GM19193 (cell line): Measurements from ENCODE around the gene TK2.

Experiments used
- POLR2A ChIP-seq: IDR thresholded peaks from 4 replicates; pipeline ENCODE4 v1.6.1; 2011; ENCODE audit not compliant: insufficient read depth, insufficient read length; ENCODE audit errors: extremely low read depth

Gene TK2

DNA sequence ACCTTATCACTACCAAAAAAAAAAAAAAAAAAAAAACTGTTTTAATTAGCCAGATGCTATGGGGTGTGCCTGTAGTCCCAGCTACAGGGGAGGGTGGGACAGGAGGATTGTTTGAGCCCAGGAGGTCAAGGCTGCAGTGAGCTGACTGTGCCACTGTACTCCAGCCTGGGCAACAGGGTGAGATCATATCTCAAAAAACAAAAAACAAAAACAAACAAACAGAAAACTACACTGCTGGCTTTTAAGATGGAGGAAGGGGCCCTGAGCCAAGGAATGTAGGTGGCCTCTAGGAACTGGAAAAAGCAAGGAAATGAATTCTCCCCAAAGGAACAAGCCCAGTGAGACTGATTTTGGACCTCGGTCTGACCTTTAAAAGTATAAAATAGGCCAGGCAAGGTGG lies 61.4 kb downstream of the TK2 start:
- TF ChIP-seq POLR2A, result no peak

DNA sequence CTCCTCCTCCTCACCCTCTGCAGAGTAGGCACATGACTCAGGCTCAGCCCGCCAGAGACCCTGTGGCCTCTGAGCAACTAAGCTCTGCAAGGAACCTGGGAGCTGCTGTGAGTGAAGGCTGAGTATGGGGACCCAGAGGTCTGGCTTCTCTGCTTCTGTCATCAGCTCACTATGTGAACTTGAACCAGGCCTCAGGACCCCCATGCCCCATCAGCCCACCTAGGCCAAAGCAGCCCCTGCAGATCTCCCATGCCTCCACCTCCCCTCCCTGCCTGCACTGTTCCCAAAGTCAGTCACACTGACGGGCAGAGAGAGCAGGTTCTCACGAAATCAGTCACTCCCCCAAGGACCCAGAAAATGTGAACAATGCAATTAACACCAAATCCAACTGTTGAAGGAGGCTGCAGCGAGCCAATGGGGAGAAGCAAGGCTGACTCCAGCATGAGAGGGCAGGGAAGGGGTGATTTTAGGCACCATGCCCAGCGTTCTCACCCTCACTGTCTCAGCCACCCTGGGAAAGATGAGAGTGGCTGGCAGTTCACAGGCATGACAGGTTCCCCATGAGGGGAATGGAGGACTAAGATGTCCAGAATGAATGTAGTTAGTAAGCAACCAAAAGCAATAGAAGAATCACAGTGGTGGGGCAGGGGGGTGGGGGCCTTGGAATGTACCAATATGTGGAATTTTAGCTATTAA lies 62.2 kb downstream of the TK2 start:
- TF ChIP-seq POLR2A, result no peak

DNA sequence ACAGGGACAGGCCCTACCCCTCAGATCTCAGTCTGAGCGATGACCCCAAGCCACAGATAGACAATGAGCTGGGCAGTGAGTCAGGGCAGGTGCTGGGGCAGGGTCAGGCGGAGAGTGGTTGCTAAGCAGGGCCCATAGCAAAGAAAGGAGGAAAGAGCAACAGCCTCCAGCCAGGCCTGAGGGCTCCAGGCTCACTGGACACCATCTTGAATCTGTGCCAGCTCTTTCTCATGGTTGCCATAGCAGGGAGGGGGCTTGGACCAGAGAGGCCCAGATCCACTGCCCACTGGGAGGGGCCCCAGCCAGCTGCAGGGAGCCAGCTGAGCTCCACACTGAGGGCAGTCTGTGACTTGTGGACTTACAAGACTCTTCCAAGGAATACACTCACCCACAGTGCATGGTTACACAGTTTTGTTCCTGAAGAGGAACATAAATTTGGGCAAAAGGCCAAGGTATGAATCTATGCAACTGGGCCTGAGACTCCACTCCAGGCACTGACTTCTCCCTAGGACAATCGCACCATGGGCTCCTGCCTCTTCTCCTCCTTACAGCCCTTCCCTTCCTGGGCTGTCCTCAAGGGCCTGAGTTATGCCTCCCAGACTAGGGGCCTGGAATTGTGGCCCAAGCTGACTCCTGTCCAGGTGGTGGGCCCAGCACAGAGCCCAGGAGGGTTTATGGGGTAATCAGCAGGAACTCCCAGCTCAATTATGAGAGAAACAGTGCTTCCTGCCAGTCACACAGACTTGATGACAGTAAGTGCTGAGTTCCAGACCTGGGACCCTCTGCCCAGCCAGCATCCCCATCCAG lies 62.9 kb downstream of the TK2 start:
- no peak for TF ChIP-seq POLR2A

DNA sequence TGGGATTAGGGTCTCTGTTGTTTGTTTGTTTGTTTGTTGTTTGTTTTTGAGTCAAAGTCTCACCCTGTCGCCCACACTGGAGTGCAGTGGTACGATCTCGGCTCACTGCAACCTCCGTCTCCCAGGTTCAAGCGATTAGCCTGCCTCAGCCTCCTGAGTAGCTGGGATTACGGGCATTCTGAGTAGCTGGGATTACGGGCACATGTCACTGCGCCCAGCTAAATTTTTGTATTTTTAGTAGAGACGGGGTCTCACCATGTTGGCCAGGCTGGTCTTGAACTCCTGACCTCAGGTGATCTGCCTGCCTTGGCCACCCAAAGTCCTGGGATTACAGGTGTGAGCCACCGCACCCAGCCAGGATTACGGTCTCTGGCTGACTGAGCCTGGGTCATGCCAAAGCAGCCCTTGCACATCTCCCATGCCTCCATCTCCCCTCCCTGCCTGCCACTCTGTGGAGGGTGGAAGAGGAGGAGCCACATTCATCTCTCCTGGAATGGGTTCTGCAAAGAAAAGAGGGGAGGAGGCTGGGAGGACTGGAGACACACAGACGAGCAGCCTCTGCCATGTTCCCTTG lies 63.6 kb downstream of the TK2 start:
- no peak for TF ChIP-seq POLR2A

DNA sequence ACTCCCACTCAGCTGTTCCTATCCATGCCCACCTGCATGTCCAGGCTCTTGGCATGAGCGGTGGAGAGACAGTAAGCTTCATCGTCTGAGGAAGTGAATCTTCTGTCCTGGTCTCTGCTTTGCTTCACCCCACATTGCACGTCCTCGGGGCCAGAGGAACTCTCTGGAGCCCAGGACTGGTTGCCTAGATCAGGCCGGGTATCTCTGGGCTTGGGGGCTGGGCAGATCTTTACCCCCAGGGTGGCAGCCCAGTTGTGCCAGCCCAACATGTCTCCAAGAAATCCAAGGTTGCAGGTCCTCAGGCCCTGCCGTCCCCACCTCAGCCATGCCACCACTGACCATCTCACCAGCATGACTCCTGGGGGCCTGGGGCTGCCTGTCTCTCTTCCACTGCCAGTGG lies 64.5 kb downstream of the TK2 start:
- no peak for TF ChIP-seq POLR2A

DNA sequence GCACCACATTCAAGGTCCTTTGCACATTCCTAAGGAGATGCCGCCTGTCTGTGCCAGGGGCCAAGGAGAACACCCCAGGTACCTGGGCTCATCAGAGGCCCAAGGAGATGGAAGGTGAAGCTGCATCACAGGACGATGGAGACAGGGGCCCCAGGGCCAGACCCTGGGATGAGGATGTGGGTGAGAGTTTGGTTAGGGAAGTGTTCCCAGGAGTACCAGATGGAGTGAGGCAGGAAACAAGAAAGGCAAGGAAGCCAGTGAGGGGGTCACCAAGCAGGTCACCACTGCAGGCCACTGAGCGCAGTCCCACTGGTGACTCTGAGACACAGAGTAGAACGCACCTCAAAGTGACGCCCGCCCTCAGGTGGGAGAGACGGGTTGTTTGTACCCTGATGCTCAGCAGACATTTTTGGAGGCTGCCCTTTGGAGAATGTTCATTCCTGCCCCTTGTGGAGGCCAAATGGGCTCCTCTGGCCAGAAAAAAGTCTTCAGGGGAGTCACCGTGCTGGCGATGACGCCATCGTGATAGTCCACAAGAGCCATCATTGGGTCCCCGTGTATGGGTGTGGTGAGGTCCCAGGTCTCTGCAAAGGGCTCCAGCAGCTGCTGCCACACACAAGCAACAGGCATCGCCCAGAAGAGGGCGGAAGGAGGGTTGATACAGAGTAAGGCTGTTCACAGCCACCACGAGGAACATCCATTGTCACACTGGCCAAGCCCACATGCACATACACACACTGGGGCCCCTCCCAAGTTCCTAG lies 65.3 kb downstream of the TK2 start:
- no peak for TF ChIP-seq POLR2A

DNA sequence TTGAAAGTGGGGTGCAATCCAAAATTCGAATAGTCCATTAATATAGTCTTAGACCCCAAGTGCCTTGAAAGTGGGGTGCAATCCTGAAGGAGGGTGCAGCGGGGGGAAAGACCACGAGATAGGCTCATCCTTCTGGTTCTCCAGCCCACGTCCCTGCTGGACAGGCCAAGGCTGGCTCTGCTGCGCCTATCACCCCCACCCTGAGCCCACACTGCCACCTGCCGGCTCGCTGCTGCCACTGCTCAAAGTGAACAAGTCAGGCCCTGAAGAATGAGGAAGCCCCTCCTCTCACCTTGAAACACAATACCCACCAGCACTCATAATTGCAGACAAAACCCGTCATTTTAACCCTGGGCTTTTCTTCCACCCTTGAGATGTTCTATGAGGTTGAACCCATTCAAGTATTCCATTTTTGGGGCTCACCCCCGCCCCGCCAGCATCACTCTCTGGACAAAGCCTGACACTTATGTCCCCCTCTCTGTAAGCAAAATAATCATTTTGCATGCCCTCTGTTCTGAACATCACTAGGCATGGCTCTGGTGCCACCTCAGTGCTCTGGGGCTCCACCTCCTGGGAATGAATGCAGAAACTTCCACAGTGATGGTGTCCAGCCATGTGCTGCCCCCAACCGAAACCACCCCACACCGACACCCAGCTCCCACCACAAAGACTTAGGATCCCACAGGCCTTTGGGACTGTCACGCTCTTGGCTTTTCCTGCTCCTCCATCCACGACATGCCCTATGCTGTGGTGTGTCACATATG lies 66.1 kb downstream of the TK2 start:
- TF ChIP-seq POLR2A, result no peak

DNA sequence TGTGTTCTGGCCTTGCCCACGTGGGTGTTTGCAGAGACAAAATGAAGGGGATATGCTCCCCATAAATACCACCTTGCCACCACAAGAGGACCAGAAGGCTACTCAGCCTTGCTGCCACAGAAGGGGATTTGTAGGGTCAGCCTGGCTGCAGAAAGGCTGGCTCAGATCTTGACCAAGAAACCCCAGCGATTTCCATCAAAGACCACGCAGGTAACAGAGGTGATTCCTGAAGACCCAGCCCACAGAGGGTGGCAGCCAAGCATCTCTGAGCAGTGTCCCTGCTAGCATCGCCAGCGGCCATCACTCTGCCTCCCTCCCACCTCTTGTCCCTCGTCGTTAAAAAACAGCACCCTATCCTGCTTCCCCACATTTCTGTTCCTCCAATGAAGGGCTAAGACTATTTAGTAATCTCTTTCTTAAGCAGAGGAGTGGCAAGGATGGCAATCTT lies 68.0 kb downstream of the TK2 start:
- TF ChIP-seq POLR2A, result no peak

DNA sequence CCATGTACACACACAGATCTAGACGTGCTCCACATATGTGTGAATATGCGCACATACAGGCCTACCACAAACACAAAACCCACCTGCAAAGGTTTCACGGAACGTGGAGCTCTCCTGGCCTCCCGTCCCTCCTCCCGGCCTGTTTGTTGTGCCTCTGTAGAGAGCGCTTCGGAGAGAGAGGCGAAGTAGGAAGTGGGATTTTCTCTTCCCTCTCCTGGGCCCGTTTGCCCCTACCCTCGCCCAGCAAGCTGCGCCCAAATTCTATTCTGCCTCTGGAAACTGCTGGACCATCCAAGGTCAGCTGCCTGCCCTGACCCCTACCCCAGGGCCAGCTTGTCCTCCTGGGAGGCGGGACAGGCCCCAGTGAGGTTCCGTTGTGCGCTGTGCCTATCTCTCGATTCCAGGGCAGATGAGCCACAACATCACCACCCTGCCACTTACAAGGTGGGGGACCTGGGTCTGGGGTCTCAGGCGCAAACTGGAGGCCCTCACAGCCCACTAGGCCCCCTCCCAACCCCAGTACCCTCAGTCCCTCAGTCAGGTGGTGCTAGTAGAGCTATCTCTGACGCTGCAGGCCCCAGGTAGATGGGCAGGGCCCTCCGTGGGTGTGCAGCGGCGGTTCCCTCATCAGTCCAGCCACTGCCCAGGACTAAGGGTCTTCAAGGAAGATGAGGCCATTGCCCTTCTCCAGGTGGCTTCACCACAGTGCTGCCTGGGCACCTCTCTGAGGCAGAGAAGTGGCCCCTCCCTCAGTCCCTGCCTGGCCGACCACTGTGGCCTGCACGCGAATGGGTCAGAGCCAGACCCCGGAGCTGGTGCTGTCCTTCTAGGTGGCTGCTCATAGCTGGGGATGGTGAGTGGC lies 68.6 kb downstream of the TK2 start:
- TF ChIP-seq POLR2A, result no peak

DNA sequence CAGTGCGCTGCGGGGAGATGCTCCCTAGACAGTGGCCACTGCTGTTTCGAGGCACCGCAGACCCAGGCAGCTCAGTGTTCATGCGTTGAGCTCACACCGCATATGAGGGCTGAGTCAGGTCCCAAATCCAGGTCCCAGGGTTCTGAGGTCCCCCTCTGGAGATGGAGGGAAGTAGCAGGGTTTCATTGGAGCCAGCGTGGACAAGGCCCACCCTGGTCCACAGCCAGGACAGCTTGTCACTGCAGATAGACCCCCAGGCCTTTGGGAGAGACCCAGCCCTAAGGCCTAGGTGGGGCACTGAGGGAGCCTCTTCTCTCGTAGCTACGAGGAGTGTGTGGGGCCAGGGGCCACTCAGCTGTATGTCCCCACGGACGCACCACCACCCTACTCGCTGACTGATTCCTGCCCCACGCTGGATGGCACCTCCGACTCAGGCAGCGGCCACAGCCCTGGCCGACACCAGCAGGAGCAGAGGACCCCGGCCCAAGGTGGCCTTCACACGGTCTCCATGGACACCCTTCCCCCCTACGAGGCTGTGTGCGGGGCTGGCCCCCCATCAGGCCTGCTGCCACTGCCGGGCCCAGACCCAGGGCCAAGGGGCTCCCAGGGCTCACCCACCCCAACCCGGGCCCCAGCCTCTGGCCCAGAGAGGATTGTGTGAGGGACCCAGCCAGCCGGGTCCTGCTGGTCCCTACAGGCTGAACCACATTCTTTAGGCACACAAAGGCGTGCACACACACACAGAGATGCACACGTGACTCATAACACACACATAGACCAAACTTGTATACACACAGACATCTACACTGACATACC lies 69.4 kb downstream of the TK2 start:
- TF ChIP-seq POLR2A, result no peak

DNA sequence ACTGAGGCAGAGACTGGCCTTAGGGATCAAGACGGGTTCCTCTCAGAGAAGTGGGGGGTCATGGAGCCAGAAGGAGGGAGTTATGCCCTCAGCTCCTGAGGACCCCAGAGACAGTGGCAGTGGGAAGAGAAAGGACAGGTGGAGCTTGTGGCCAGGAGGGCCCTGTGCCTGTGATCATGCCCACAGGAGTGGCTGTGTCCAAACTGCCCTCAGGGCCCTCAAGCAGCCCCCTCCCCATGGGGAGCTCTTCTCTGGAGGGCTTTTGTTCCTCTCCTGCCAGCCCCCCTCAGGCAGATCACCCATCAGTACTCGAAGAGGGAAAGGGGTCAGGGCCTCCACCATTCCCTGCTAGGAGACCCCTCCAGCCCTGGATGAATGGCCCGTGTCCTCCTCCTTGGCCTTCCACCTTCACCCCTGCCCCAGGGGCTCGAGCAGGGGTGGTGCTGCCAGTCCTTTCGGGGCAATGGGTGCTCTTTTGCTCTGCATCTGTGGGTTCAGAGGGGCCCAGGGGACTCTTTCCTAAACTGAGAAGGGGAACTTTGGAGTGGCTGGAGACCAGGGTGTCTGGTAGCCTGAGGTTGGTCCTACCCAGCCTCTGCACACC lies 70.2 kb downstream of the TK2 start:
- TF ChIP-seq POLR2A, result no peak

DNA sequence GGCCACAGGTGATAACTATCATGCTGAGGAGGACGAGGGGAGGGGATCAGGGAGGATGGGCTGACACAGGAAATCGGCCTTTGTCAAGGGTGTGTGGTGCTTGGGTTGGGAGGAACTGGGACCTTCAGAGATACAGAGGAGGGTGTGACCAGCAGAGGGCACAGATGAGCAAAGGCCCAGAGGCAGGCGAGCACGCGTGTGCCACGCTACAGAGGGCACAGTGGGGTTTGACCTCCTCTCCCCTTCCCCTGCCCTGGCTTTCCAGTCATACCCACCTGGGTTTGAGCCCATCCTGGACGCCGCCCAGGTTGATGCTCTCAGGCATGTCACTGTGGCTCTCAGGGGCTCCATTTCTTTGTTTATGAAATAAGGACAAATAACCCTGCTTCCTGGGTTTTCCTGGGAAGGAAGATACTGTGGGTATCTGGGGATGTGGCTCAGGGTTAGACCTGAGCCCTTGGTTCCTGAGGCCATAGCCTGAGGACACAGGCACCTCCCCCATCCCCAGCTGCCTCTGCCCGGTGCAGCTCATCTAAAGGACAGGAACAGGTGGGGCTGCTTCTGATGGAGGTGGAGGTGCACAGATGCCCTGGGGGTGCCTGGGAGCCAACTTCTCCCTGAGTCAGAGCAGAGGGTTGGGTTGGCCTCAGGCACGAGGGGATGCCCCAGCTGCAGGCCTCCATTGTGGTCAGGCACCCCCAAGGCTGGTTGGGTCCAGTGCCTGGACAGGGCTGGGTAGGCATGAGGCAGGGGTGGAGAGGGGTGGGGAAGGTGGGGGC lies 71.0 kb downstream of the TK2 start:
- no peak for TF ChIP-seq POLR2A
